Skin of body (tissue), 2 donors: ENCODE measurements around the gene FBN1. TPM values are rescaled to one million over a fixed set of nuclear protein-coding genes. Genes with fewer than 3 reads are reported as not detected.

Experiments used
- DNase-seq: peaks from one replicate; lab custom pipeline; 2025; lab: John Stamatoyannopoulos, UW
- total RNA-seq: library from RNA; depleted of rRNA; stranded (reverse); fragments of >200 nt; gene quantifications from one replicate; pipeline ENCODE4 v1.2.3, GENCODE V29; 2014

Gene FBN1
- total RNA-seq, 1 donor from 2014 or later, result 480 TPM

DNA sequence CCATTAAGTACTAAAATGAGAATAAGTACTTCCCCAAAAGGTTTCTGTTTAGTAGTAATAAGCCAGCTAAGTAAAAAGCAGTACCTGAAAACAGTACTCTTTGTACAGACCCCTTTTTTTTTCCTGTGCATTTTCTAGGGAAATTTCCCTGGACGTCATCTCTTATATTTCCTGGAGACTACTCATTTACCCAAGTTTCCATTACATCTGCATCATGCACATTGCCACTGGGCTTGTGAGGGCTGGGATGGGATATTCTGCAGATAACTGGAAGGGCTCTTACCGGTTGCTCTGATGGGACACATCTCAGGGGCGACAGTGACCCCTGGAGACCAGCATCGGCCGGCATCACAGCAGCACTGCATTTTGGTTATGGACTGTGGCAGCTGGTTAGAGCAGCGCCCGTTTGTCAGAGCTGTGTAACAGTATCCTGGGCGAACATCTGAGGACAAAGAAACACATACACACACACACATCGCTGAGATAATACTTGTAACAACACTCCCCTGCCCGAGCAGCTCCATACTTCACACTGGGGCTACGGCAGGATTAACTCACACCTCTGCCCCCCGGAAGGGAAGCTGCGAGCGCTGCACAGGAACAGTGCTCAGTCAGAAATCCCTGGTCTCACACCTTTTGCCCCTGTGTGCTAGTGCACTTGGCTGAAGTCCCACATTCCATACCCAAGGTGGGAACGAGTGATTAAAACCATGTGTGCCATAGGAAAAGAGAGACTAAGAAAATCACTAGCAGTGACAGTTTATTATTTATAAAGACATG, 124.9 kb downstream of the FBN1 start:
- no peak for DNase-seq

GRCh38 chr15:48516121-48516520, 129.4 kb downstream of the FBN1 start:
- DNase-seq, result no peak

- DNase-seq, result no peak
Observed at GRCh38 chr15:48515500-48515899, 130.0 kb downstream of the FBN1 start.

GRCh38 chr15:48514103-48514816, 131.2 kb downstream of the FBN1 start:
- DNase-seq, result no peak

GRCh38 chr15:48510976-48511375, 134.5 kb downstream of the FBN1 start:
- no peak for DNase-seq

GRCh38 chr15:48507416-48508065, 138.0 kb downstream of the FBN1 start:
- peak; percentile 8 for DNase-seq

- DNase-seq, result no peak
Observed at GRCh38 chr15:48505067-48505466, 140.4 kb downstream of the FBN1 start.

- no peak for DNase-seq
Observed at GRCh38 chr15:48501208-48501607, 144.3 kb downstream of the FBN1 start.

DNA sequence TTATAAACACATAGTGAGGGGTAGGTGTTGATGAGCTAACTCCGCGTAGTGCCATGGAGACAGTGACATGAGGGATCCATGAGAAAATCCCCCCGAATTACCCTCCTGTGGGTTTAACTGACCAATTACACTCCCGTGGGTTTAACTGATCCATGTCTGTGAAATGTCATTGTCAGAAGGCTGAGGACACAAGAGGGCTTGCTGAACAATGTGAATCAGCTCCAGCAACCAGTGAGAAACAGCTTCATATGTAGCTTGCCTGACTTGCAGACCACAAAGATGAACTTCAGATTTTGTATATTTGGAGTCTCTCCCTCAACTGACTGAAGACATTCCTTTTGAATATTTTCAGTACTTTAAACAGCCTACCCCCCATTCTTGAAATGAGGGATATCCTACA, 144.9 kb downstream of the FBN1 start:
- DNase-seq, result no peak

DNA sequence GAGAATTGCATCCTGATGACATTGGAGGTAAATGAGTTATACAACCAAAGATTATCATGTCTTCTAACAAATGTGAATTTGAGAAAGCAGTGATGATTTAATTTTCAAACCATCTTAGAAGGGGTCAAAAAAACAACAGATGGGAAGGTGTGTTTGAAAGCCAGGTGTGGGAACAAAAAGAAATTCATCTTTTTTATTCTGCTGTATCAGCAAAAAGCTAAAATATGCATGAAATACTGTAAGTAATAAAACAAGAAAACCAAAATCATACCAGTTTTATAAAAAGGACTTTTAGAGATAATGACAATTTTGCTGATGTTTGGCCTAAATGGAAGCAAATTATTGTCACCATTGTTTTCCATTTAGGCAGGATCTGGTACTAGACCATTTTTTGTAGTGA, 145.5 kb downstream of the FBN1 start:
- no peak for DNase-seq

GRCh38 chr15:48498828-48499227, 146.7 kb downstream of the FBN1 start:
- no peak for DNase-seq

DNA sequence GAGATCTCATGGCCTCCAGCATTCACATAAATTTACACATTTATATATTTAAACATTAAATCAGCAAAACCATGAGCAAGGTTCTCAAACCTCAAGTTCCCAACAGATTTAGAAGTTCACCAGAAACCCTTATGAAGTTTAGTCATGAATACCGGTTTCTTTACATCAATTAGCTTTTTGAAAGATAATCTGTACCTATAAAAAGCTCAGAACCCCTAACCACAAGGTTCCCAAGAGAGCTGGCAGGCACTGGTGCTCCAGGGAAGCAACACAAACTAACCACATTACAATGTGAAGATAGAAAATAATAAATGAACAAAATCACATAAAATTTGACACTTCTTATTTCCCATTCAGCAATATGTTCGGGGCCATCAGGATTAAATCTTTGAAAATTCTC, 150.9 kb downstream of the FBN1 start:
- DNase-seq, result no peak

GRCh38 chr15:48493763-48494225, 151.7 kb downstream of the FBN1 start:
- DNase-seq, result no peak

DNA sequence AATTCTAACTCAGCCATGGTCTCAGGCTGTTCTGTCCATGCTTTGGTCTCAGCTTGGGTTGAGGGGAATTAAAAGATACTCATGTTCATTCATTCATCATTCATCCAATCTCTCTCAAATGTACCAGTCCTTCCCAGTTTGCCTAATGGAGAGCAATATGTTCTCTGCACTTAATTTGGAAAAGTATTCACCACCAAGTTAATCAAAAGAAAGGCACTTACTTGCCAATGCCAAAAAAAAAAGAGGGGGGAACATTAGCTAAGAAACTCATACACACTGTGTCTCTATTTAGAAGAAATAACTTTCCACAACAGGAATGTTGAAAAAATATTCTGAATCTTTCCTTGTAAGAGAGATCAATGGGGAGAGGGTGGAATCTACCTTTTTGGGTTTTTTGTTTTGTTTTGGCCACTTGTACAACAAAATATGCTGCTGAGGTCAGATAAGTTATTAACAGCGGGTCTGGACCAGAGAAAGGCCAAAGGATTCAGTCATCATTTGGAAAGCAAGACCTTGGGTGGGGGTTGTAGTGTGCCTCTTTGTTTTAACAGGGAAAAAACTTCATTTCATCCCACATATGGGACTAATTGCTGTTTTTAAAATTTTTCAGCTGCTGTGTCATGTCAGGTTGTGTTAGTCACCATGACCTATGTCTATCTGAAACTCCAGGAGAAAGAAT, 152.3 kb downstream of the FBN1 start:
- peak; percentile 74 for DNase-seq

- DNase-seq, result no peak
Observed at GRCh38 chr15:48486228-48486627, 159.3 kb downstream of the FBN1 start.

- DNase-seq, result no peak
Observed at GRCh38 chr15:48481802-48482201, 163.7 kb downstream of the FBN1 start.

- no peak for DNase-seq
Observed at GRCh38 chr15:48479751-48480150, 165.8 kb downstream of the FBN1 start.

- no peak for DNase-seq
Observed at GRCh38 chr15:48478581-48478980, 166.9 kb downstream of the FBN1 start.

DNA sequence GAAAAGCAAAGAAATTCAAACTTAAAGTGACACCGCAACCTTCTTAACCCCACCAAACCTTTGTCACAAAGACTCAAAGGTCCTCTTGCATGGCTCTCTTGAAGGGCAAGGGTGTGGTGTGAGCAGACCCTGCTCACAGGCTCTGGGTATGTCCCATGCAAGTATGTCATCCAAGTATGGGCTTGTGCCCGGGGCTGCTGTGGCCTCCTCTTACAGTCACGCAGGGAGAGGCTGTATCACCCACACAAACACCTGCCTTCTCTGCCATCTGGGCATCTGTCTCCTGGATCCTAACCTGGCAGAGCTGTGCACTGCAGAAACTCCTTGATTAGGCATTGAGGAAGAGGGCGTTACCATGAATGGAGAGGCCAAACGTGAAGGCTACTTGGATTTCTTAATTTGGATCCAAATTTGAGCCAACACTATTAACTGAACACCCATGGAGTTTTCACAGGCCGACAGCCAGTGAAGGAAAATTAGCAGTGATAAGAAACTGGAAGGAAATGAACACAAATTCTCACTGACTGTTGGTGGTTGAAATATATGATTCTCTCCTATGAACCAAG, 167.6 kb downstream of the FBN1 start:
- no peak for DNase-seq

- DNase-seq, result no peak
Observed at GRCh38 chr15:48475600-48476395, 169.7 kb downstream of the FBN1 start.

GRCh38 chr15:48473667-48474066, 171.8 kb downstream of the FBN1 start:
- DNase-seq, result no peak
